ENCODE measurements around the gene CAND2.

- TF ChIP-seq CTCF (IDR thresholded peaks at IDR 0.05; ENCODE audit: poor library complexity) (no peak), EZH2 (IDR thresholded peaks at IDR 0.05; ENCODE audit: borderline replicate concordance) (no peak)
Observed at GRCh38 chr3:12774619-12775018, 21.9 kb upstream of the CAND2 start.

Measured in hepatocyte (in vitro differentiated cells).